22Rv1 (cell line): ENCODE data around the gene SELPLG.

Experiments
- H3K27ac ChIP-seq: fragments of 450-650 bp; 2 replicates; pipeline ENCODE4 v1.5.1; 2017
- ZFX ChIP-seq: fragments of 450-650 bp; IDR thresholded peaks from 2 replicates; pipeline ENCODE4 v1.6.1; 2017; ENCODE audit warnings: antibody characterized with exemption, borderline replicate concordance
- TF ChIP-seq, protein P1 (sequence below): fragments of 450-650 bp; IDR thresholded peaks from 2 replicates; pipeline ENCODE4 v1.5.1; 2017; ENCODE audit warnings: mild to moderate bottlenecking

Gene SELPLG

DNA sequence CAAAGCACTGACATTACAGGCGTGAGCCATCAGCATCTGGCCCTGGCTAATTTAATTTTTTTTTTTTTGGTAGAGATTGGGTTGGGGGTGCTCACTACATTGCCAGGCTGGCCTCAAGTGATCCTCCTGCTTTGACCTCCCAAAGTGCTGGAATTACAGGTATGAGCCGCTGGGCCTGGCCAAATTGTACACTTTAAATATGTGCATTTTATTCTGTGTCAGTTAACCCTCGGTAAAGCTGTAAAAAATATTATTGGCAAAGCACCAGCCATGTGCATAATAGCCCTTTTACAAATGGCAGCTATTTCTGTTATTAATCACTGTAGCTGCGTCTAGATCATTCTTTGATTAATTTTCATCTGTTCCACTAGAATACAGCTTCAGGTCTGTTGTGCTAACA lies 47.8 kb downstream of the SELPLG start:
- no peak for TF ChIP-seq ZFX
- TF ChIP-seq, protein P1, sequence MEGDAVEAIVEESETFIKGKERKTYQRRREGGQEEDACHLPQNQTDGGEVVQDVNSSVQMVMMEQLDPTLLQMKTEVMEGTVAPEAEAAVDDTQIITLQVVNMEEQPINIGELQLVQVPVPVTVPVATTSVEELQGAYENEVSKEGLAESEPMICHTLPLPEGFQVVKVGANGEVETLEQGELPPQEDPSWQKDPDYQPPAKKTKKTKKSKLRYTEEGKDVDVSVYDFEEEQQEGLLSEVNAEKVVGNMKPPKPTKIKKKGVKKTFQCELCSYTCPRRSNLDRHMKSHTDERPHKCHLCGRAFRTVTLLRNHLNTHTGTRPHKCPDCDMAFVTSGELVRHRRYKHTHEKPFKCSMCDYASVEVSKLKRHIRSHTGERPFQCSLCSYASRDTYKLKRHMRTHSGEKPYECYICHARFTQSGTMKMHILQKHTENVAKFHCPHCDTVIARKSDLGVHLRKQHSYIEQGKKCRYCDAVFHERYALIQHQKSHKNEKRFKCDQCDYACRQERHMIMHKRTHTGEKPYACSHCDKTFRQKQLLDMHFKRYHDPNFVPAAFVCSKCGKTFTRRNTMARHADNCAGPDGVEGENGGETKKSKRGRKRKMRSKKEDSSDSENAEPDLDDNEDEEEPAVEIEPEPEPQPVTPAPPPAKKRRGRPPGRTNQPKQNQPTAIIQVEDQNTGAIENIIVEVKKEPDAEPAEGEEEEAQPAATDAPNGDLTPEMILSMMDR: no peak
- no peak overlapping the region for H3K27ac ChIP-seq

DNA sequence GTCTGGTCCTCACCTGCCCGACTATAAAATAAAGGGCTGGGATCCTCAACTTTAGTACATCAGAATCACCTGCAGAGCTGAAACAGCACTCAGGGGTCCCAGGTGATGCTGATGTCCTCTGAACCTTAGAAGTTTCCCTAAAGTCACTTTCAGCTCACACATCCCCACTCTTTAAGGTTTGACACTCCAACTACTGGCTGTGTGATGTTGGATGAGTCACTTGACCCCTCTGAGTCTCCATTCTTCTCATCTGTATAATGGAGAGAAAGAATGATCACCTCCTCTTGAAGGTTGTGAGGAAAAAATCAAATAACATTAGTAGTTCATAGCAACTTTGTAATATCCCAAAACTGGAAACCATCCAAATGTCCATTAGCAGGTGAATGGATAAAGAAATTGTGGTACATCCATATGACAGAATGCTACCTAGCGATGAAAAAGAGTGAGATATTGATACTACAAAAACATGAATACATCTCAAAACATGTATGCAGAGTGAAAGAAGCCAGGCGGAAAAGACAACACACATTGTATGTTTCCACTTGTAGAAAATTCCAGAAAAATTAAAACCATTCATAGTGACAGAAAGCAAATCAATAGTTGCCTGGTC lies 49.1 kb downstream of the SELPLG start:
- TF ChIP-seq, protein P1: no peak
- TF ChIP-seq ZFX: no peak
- H3K27ac ChIP-seq: no peak overlapping the region

DNA sequence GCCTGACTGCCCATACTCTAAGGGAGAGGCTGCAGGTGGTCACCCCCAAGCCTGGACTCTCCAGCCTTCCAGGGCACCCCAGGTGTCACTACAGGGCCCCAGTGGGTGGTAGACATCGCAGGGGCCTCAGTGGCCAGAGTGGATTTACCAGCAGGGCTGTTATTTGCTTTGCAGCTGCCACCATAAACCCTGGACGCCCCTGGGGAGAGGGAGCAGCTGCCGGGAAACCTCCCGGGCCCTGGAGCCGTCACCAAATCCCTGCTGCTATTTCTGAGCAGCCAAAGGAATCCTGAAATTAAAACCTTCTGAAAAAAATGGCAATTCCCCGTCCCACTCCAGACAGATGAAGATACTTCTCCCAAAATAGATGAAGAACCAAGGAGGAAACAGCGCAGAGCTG lies 49.7 kb downstream of the SELPLG start:
- no peak overlapping the region for H3K27ac ChIP-seq
- no peak for TF ChIP-seq ZFX
- TF ChIP-seq, protein P1: no peak

DNA sequence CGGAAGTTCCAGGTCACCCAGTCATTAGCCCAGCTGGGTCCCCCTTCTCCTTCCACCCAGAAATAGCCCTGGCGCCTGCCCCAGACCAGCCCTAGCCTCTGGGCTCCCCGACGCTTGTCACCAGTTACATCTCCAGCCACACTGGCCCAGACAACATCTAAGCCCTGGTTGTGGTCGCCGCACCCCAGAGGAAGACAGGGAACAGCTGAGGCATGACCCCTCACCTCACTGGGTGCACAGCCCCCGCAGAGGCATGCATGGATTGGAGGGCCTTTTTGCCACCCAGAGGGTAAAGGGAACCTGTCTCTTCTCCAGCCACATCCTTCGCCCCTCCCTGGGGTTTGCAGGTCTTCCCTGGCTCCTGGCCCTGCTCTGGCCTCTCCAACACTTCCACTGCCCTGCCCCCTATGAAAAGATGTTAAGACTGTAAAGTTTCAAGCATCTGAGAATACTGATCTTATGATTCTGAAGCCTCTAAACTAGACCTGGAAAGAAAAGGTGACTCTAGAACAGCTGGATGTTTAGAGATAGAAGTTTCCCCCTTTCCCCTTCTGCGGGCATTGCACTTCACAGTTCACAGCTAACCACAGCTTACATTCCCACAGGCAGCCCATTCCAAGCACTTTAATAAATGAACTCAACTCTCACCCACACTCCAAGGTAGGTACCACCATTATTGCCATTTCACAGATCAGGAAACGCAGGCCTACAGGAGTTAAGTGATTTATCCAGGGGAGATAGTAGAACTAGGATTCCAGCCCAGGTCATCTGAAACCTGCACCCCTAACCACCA lies 50.5 kb downstream of the SELPLG start:
- TF ChIP-seq ZFX: no peak
- TF ChIP-seq, protein P1: no peak
- H3K27ac ChIP-seq: no peak overlapping the region

DNA sequence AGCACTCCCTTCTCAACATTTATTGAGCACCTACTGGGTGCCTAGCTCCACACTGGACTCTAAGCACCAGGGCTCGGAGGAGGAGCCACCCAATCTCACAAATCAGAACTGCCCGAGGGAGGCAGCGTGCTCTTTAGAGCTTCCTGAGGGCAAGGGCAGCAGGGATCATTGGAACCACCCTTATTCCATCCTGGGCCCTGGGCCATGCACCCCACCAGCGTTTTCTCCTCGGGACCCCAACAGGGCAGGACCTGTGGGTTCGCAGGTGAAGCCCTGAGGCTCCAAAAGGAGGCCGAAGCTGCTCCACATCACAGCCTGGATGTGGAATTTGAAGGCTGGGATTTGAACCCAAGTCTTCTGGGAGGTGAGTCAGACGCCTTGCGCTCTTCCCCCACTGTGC lies 51.2 kb downstream of the SELPLG start:
- no peak overlapping the region for H3K27ac ChIP-seq
- TF ChIP-seq, protein P1: no peak
- TF ChIP-seq ZFX: no peak

DNA sequence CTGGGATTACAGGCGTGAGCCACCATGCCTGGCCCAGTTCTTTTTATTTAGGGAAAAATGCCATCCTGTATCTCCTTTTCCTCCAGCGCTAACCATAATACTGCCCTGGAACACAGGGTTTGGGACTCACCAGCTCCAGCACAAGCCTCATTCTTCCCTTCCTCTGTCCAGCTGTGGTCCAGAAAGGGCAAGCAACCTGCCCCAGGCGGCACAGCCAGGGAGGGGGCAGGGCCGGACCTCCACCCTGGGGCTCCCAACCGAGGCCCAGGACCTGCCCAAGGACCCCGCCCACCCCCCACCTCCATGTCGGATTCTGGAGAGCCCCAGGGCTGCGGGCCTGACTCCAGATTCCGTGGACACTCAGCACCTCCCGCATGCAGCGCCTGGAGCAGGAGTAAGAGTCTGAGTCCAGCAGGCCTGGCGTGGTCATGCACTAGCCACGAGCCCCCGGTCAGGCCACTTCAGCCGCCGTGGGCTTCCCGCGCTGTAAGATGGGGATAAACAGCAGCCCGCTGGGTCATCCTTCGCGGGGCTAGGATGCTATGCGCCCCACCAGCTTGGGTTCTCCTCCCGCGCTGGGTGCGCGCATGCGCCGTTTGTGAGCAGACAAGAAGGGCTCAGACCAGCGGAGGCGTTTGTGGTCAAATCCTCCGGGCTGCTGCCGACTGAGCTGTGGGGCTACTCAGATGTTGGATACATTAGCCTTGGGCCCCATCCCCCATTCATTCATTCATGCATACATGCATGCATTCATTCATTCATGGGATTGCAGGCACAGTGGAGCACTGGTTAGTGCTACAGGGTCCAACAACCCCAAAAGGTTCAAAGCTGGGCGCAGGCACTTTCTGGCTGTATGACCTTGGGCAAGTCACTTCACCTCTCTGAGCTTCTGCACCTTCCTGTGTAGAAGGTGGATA lies 52.1 kb downstream of the SELPLG start:
- TF ChIP-seq, protein P1: no peak
- no peak for TF ChIP-seq ZFX
- H3K27ac ChIP-seq: no peak overlapping the region
